Activated naive CD4-positive, alpha-beta T cell treated with anti-CD3 and anti-CD28 coated beads, Interleukin-2, amount 10 ng/mL, durations not matched to agents 7 days and 5 days (primary cell): ENCODE data around the gene GNA12.
"Not testable (repeated sequence)": the region's sequence is repeated elsewhere in the genome, so short reads cannot be mapped to it uniquely, and the experiment has no call there.

Experiments used
- CTCF ChIA-PET: fragments of 350-600 bp; sonication (Branson Sonifier 250); formaldehyde crosslinking; loops from one replicate; lab custom pipeline; 2021; ENCODE audit warnings: antibody characterized with exemption; lab: Charles Lee
- DNase-seq: peaks from one replicate; pipeline ENCODE4 v3.0.0-alpha.2; 2020
- H3K27ac Mint-ChIP-seq: one replicate; pipeline ENCODE4 v1.8.0; 2021; ENCODE audit warnings: mild to moderate bottlenecking, moderate library complexity, mixed read lengths
- H3K27me3 Mint-ChIP-seq: one replicate; pipeline ENCODE4 v1.8.0; 2021; ENCODE audit warnings: mild to moderate bottlenecking, mixed read lengths
- H3K36me3 Mint-ChIP-seq: one replicate; pipeline ENCODE4 v1.8.0; 2021; ENCODE audit warnings: mixed read lengths
- H3K4me1 Mint-ChIP-seq: one replicate; pipeline ENCODE4 v1.8.0; 2021; ENCODE audit warnings: mixed read lengths
- H3K4me3 Mint-ChIP-seq: one replicate; pipeline ENCODE4 v1.8.0; 2021; ENCODE audit warnings: mild to moderate bottlenecking, moderate library complexity, mixed read lengths
- H3K9me3 Mint-ChIP-seq: one replicate; pipeline ENCODE4 v1.8.0; 2021; ENCODE audit warnings: mixed read lengths

Gene GNA12

DNA sequence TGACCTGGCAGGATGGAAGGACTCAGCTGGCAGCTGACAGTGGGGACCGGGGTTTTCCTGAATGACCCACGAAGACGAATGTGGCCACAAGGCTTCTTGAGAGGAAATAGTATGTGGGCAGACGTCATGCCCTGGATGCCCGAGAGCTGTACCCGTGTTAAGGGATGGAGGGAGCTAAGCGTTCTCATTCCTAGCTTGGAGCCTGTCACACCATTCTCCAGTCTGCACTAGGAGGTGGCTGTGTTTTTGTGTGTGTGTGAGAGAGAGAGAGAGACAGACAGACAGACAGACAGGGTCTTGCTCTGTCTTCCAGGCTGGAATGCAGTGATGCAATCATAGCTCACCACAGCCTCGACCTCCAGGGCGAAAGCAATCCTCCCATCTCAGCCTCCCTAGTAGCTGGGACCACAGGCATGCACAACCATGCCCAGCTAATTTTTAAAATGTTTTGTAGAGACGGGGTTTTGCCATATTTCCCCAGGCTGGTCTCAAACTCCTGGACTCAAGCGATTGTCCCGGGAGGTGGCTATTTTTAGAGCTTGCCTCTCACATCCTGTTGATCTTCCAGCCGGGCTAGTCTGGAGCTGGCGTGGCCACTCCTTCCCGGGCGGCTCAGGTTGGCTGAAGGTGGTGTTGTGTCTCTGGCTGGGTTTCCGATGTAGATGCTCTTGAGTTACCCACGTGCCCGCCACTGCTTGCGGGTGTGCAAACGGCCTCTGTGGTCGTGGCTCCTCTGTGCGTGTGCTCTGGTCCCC lies 154.0 kb downstream of the GNA12 start:
- no peak overlapping the region for H3K27ac Mint-ChIP-seq
- H3K27me3 Mint-ChIP-seq, result peaks cover 87% of the 10 kb centered on the region
- no peak for DNase-seq
- no peak overlapping the region for H3K4me3 Mint-ChIP-seq
- no peaks in the 10 kb centered on the region for H3K36me3 Mint-ChIP-seq
- H3K9me3 Mint-ChIP-seq, result no peaks in the 10 kb centered on the region
- CTCF ChIA-PET, result interaction anchor here (0.9 to 2.3 kb wide), 5 partner anchors 9 to 29 kb away, joined by 3 to 12 read pairs (median 4); no protein-coding TSS in a partner anchor
- peaks cover 11% of the 10 kb centered on the region for H3K4me1 Mint-ChIP-seq

DNA sequence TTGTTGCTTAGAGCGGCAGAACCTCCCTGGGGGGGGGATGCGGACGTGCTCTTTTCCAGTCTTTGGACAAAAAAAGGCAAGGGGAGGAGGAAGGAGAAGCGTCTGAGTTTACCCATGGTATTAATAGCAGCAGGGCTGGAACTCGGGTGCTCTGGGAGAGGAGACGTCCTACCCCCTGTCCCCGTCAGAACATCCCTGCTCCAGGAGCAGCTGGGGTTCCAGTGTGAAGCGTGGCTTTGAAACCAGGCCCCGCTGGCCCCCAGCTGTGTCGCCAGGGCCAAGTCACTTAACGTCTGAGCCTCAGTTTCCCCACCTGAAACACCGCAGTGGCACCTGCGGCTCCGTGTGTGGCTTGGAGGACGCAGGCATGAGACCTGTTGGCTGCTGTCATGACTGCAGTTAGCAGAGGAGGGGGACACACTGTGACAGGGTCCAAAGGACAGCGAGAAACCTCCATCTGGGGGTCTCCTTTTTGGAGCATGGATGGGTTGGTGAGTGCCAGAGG lies 154.7 kb downstream of the GNA12 start:
- H3K27me3 Mint-ChIP-seq, result peaks cover 92% of the 10 kb centered on the region
- CTCF ChIA-PET, result interaction anchor here (0.9 to 2.3 kb wide), 5 partner anchors 8 to 29 kb away, joined by 3 to 12 read pairs (median 4); no protein-coding TSS in a partner anchor

DNA sequence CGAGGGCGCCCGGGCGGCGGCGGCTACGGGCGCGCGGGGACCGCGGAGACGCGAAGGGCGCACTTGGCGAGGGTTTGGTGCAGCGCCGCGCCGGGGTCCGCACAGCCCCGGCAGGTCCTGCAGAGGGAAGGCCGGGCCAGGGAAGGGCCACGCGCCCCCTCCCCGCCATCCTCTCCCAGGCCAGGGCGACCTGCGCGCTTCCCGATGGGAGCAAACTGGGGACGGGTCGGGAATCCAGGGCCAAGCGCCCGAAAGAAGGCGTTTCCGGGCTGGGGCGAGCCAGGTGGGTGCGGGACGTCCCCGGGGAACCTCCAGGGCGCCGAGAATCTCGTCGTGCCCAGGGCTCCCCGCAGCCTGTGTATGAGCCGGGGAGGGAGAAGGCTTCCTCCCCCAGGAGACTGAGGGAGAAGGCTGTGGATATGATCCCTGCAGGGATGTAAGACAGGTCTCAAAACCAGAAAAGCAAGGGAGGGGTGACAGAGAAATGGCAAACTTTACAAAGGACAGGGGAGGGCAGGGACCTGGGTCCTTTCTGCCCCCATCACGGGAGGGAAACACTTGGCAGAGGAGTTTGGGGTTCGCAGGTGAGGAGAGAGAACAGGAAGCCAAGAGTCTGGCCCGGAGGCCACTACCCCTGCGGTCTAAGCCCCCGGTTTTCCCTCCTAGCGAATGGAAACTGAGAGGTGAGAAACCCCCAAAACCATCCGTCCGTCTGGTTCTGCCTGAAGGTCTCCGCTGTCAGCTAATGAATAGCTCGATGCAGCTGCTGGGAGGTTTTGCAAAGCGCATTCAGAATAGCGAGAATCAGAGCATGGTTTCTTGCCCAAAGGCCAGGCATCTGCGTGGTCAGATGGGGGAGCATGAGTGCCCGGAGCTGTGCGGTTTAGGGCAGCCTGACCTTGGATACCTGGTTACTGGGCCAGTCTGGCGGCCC lies 155.4 kb downstream of the GNA12 start:
- H3K36me3 Mint-ChIP-seq, result no peaks in the 10 kb centered on the region
- DNase-seq, result no peak
- peaks cover 89% of the 10 kb centered on the region for H3K27me3 Mint-ChIP-seq
- CTCF ChIA-PET, result interaction anchor here (1.5 to 2.3 kb wide), 3 partner anchors 7 to 22 kb away, joined by 4 to 12 read pairs (median 6); no protein-coding TSS in a partner anchor
- H3K27ac Mint-ChIP-seq, result no peak overlapping the region
- no peak overlapping the region for H3K4me3 Mint-ChIP-seq
- peaks cover 11% of the 10 kb centered on the region for H3K4me1 Mint-ChIP-seq
- H3K9me3 Mint-ChIP-seq, result no peaks in the 10 kb centered on the region

More for the DNA sequence above, 154.7 kb downstream of the GNA12 start:
- Mint-ChIP-seq H3K4me1 (peaks cover 11% of the 10 kb centered on the region), H3K4me3 (no peak overlapping the region), H3K9me3 (no peaks in the 10 kb centered on the region), H3K36me3 (no peaks in the 10 kb centered on the region), H3K27ac (no peak overlapping the region)
- DNase-seq, result no peak

DNA sequence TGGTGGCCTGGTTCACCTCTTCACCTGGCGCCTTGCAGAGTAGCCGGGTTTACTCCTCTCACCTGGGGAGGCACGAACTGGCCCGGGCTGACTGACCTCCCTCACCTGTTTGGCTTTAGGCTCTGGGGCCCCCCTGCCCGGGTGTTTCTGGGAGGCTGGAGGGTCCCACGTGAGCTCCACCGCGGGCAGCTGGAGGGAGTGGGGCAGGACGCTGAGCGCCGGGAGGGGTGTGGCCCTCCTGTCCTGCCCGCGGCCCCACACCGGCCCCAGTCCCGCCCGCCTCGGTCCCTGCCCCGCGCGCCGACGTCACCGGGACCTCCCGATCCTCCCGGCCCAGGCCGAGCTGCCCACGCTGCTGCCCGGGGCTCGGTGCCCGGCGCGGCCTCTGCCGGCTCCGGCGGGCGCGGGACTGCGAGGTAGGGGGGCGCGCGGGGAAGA lies 156.2 kb downstream of the GNA12 start, which contains the start of gene AMZ1:
Gene AMZ1 (plus strand): TSS at position 322 of the 438 bp plus-strand sequence. CDS start 12,250 bp downstream, outside the sequence.
- no peak for DNase-seq
- no peaks in the 10 kb centered on the region for H3K36me3 Mint-ChIP-seq
- no peak within 1 kb of the TSS for H3K4me3 Mint-ChIP-seq
- CTCF ChIA-PET, result interaction anchor here (0.8 to 1.4 kb wide), 2 partner anchors 11 to 22 kb away, joined by 3 to 4 read pairs; no protein-coding TSS in a partner anchor
- no peak within 1 kb of the TSS for H3K27ac Mint-ChIP-seq
- peaks cover 11% of the 10 kb centered on the region for H3K4me1 Mint-ChIP-seq
- H3K9me3 Mint-ChIP-seq, result no peaks in the 10 kb centered on the region
- H3K27me3 Mint-ChIP-seq, result peaks cover 87% of the 10 kb centered on the region

DNA sequence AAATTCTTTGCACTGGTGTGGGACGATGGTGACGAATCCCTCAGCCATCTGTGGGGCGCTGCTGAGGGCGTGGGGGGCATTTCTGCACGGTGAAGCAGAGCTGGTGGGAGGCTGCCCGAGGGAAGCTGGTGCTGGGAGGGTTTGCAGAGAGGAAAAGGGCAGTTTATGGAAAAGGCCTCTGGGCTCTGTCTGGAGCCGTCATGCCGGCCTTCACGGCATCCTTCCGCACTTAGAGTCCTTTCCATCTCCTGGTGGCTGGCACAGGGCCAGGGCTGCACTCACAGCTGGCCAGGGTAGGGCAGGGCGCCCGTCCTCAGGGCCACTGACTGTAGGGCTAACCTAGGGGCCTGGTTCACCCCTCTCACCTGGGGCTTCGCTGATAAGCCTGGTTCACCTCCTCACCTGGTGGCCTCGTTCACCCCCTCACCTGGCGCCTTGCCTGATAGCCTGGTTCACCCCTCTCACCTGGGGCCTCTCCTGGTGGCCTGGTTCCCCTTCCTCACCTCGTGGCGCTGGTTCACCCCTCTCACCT lies 156.7 kb downstream of the GNA12 start:
- Mint-ChIP-seq H3K4me1 (peaks cover 11% of the 10 kb centered on the region), H3K27ac (no peak overlapping the region), H3K4me3 (no peak overlapping the region), H3K9me3 (no peaks in the 10 kb centered on the region), H3K27me3 (peaks cover 87% of the 10 kb centered on the region), H3K36me3 (no peaks in the 10 kb centered on the region)
- CTCF ChIA-PET, result interaction anchor here (0.8 to 1.4 kb wide), 2 partner anchors 11 to 22 kb away, joined by 3 to 4 read pairs; no protein-coding TSS in a partner anchor
- no peak for DNase-seq

DNA sequence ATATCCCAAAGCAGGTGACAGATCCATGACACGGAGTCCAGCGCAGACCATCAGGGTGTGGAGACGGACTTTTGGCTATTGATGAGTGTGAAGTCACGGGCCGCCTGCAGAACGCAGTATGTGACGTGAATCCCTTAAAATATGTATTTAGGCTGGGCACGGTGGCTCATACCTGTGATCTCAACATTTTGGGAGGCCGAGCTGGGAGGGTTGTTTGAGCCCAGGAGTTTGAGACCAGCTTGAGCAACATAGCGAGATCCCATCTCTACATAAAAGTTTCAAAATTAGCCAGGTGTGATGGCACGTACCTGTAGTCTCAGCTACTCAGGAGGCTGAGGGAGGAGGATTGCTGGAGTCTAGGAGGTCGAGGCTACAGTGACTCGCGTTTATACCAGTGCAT lies 158.0 kb downstream of the GNA12 start:
- no peaks in the 10 kb centered on the region for H3K9me3 Mint-ChIP-seq
- CTCF ChIA-PET, result interaction anchor here (0.6 to 1.5 kb wide), 2 partner anchors 24 to 32 kb away, joined by 5 read pairs; no protein-coding TSS in a partner anchor
- peaks cover 87% of the 10 kb centered on the region for H3K27me3 Mint-ChIP-seq
- no peak overlapping the region for H3K4me3 Mint-ChIP-seq
- H3K27ac Mint-ChIP-seq, result no peak overlapping the region
- no peaks in the 10 kb centered on the region for H3K36me3 Mint-ChIP-seq
- no peak for DNase-seq
- peaks cover 11% of the 10 kb centered on the region for H3K4me1 Mint-ChIP-seq

DNA sequence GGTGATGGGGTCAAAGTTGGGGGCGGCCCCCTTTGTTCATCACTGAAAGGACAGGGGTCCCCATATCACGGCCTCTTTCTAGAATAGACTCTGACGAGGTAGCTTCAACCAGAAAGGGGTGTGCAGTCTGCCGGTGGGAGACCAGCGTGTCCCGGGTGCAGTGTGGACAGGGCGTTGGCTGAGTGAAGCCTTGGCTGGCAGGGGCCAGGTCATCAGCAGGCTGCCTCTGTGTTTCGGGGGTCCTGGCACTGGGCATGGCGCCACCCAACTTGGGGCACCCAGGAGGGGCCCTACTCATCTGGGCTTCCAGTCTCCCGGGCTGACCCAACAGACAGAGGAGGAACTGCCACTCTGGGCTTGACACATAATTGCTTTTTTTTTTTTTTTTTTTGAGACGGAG lies 159.6 kb downstream of the GNA12 start:
- H3K27me3 Mint-ChIP-seq, result peaks cover 87% of the 10 kb centered on the region
- H3K4me3 Mint-ChIP-seq, result no peak overlapping the region
- CTCF ChIA-PET, result interaction anchor here (1.2 kb wide), 1 partner anchor 16 kb away, joined by 3 read pairs; no protein-coding TSS in a partner anchor
- H3K9me3 Mint-ChIP-seq, result no peaks in the 10 kb centered on the region
- no peak for DNase-seq
- no peaks in the 10 kb centered on the region for H3K36me3 Mint-ChIP-seq
- peaks cover 8% of the 10 kb centered on the region for H3K4me1 Mint-ChIP-seq
- no peak overlapping the region for H3K27ac Mint-ChIP-seq

- CTCF ChIA-PET, result interaction anchor here (1.4 to 4.8 kb wide), 8 partner anchors 7 to 231 kb away, joined by 4 to 42 read pairs (median 10); no protein-coding TSS in a partner anchor
- Mint-ChIP-seq H3K36me3 (no peaks in the 10 kb centered on the region), H3K27me3 (peaks cover 69% of the 10 kb centered on the region), H3K27ac (no peak overlapping the region), H3K4me3 (no peak overlapping the region), H3K9me3 (no peaks in the 10 kb centered on the region), H3K4me1 (no peaks in the 10 kb centered on the region)
- no peak for DNase-seq
Measured at GRCh38 chr7:2681929-2682799, 161.9 kb downstream of the GNA12 start.

DNA sequence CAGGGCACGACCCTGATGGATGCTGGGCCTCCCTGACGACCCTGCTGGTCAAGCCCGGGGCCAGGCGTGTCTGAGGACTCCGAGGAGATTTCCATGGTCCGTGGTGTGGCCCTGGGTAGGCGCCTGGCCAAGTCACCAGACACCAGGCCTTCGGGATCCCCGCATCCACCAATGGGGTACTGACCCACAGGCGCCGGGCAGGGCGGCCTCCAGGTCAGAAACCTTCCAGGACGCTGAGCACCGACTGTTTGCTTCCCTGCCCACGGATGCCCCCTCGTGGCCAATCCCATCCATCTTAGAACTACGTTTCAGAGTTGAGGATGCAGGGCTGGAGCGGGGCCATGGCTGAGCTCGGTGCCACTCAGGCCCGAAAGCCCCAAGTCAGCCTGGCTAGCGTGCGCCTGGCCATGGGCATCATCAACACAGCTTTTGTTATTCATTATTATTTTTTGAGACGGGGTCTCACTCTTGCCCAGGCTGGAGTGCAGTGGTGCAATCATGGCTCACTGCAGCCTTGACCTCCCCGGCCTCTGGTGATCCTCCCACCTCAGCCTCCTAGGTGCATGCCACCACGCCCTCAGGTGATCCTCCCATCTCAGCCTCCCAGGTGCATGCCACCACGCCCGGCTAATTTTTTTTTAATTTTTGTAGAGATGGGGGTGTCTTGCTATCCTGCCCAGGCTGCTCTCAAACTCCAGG lies 163.2 kb downstream of the GNA12 start:
- Mint-ChIP-seq H3K27ac (no peak overlapping the region), H3K4me3 (no peak overlapping the region), H3K9me3 (no peaks in the 10 kb centered on the region), H3K4me1 (no peaks in the 10 kb centered on the region), H3K27me3 (peaks cover 57% of the 10 kb centered on the region), H3K36me3 (no peaks in the 10 kb centered on the region)
- CTCF ChIA-PET, result interaction anchor here (0.8 to 4.8 kb wide), 11 partner anchors 9 to 230 kb away, joined by 3 to 42 read pairs (median 7); no protein-coding TSS in a partner anchor
- DNase-seq, result peak; percentile 70

GRCh38 chr7:2680256-2680655 lies 163.9 kb downstream of the GNA12 start:
- Mint-ChIP-seq H3K4me3 (no peak overlapping the region), H3K27ac (no peak overlapping the region)
- CTCF ChIA-PET, result interaction anchor here (1.0 to 4.8 kb wide), 9 partner anchors 9 to 230 kb away, joined by 3 to 42 read pairs (median 4); no protein-coding TSS in a partner anchor

DNA sequence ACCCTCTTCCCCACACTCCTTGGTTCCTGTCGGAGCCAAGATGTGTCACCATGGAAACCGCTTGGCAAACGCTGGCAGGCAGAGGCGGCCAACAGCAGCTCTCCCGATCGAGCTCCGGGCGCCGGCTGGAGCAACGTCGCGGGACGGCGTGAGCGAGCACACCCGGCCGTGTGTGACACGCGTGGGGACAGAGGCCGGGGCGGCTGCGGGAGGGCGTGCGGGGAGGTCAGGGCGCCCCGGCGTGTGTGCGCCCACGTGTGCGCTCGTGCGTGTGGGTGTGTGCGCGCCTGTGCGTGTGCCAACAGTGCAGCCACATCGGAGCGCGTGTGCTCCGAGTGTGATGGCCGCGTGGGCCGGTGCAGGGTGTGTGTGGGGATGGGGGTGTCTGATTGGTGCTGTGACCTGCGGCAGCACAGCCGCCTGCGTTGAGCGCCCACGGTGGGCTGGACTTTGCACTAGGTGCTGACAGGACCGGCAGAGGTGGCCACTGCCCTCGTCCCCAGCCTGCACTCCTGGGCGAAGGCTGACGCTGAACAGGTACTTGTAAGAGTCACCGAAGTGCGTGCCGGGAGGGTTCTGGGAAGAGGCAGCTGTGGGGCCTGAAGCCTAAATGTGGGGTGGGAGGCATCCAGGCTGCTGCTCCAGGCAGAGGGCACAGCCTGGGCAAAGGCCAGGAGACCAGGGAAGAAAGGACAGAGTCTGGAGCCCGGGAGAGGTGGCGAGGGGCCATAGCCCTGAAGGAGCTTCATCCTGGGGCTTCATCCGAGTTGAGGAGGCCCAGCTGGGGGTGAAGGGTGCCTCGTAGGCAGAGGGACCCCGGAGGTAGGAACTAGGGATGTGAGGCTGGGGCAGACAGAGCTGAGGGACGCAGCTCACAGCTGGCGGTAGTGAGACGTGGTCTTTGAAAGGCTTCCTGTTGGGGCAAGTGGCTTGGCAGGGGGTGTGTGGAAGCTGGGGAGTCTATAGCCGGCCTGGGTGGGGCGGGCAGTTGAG lies 164.7 kb downstream of the GNA12 start:
- H3K27me3 Mint-ChIP-seq, result peaks cover 57% of the 10 kb centered on the region
- not testable (repeated sequence) for DNase-seq, H3K36me3 Mint-ChIP-seq, H3K4me3 Mint-ChIP-seq, H3K9me3 Mint-ChIP-seq, H3K4me1 Mint-ChIP-seq, H3K27ac Mint-ChIP-seq
- CTCF ChIA-PET, result interaction anchor here (0.6 to 4.8 kb wide), 6 partner anchors 8 to 151 kb away, joined by 3 to 42 read pairs (median 7); no protein-coding TSS in a partner anchor

More at GRCh38 chr7:2680256-2680655, 163.9 kb downstream of the GNA12 start:
- peaks cover 2% of the 10 kb centered on the region for H3K9me3 Mint-ChIP-seq
- DNase-seq, result no peak
- no peaks in the 10 kb centered on the region for H3K36me3 Mint-ChIP-seq
- H3K27me3 Mint-ChIP-seq, result peaks cover 54% of the 10 kb centered on the region
- H3K4me1 Mint-ChIP-seq, result no peaks in the 10 kb centered on the region
